Peyer's patch (tissue), 4 donors: ENCODE data around the gene MTG2.

ENCODE experiments used
- POLR2A ChIP-seq, 2 donors: fragments of 450-650 bp; IDR thresholded peaks; one replicate each; pipeline ENCODE4 v1.5.1; 2017; ENCODE audit warnings: antibody characterized with exemption in 2 of 2, mild to moderate bottlenecking in 2 of 2, moderate library complexity in 2 of 2
- TF ChIP-seq, protein P1 (sequence below), 6 experiments: fragments of 450-650 bp in 4 of 6; fragments of 200-600 bp in 2 of 6; sonication (generic) in 1 of 6; IDR thresholded peaks; one replicate each; pipeline ENCODE4 v1.5.1; 2017 to 2019; ENCODE audit warnings: antibody characterized with exemption in 6 of 6, mild to moderate bottlenecking in 3 of 6, moderate library complexity in 1 of 6

DNA sequence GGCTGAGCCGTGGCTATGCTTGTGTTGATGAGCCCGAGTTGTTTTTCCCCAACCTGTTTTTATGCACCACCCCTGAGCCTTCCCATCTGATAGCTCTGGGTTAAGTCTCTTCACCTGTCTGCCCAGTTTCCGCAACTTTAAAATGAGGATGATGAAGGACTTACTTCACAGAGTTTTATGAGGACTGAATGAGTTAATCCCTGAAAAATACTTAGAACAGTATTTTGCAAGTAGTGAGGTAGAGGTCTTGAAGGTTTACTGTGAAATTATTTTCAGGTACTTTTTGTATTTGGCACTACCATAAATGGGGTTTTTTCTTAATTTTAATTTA, 3.2 kb downstream of the MTG2 start:
- TF ChIP-seq, protein P1, sequence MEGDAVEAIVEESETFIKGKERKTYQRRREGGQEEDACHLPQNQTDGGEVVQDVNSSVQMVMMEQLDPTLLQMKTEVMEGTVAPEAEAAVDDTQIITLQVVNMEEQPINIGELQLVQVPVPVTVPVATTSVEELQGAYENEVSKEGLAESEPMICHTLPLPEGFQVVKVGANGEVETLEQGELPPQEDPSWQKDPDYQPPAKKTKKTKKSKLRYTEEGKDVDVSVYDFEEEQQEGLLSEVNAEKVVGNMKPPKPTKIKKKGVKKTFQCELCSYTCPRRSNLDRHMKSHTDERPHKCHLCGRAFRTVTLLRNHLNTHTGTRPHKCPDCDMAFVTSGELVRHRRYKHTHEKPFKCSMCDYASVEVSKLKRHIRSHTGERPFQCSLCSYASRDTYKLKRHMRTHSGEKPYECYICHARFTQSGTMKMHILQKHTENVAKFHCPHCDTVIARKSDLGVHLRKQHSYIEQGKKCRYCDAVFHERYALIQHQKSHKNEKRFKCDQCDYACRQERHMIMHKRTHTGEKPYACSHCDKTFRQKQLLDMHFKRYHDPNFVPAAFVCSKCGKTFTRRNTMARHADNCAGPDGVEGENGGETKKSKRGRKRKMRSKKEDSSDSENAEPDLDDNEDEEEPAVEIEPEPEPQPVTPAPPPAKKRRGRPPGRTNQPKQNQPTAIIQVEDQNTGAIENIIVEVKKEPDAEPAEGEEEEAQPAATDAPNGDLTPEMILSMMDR (IDR thresholded peaks at IDR 0.05) = no peak
- TF ChIP-seq POLR2A (IDR thresholded peaks at IDR 0.05) = no peak
